ENCODE results near the gene GALNTL6.
"Not testable (repeated sequence)": the region's sequence is repeated elsewhere in the genome, so short reads cannot be mapped to it uniquely, and the experiment has no call there.

Gene GALNTL6

GRCh38 chr4:172963498-172964294 lies 1150.5 kb downstream of the GALNTL6 start:
- DNase-seq: no peak

GRCh38 chr4:172970189-172970588 lies 1157.0 kb downstream of the GALNTL6 start:
- DNase-seq: not testable (repeated sequence)

GRCh38 chr4:172974586-172974985 lies 1161.4 kb downstream of the GALNTL6 start:
- DNase-seq: no peak

GRCh38 chr4:172975651-172976229 lies 1162.5 kb downstream of the GALNTL6 start:
- DNase-seq: no peak

GRCh38 chr4:172977491-172978041 lies 1164.4 kb downstream of the GALNTL6 start:
- not testable (repeated sequence) for DNase-seq

DNA sequence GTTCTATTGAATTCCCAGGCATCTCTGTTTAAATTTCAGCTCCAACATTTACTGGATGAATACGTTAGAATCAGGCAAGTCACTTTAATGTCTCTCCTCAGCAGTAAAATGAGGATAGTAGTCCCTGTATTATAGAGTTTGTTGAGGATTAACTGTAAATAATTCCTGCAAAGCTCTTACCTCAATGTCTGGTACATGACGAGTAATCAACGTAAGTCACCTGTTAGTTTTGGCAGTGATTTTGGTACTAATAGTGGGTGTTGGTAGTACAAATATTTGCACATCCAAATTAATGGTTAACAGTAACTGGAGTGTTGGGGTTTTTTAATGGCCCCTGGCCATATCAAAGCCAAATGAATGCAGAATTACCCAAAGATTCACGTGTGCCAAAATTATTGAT lies 1165.6 kb downstream of the GALNTL6 start:
- no peak for DNase-seq

DNA sequence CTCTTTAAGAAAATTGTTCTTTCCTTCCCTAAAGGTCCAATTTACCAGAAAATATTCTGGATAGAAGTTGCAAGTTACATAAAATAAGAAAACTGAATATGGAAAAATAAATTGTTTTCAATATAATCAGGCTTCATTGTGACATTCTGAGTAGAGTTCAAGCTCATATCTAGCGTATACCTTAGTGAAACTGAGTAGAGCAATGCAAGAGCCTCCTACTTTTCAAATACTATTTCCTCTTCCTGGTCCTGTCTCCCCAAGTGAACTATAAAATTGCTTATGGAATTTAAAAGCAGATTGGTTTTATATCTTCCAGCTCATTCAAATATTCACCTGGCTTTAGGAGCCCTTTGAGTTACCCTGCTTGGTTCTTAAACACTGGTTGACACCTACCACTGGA lies 1166.1 kb downstream of the GALNTL6 start:
- no peak for DNase-seq

- no peak for DNase-seq
Observed at GRCh38 chr4:172980219-172980618, 1167.0 kb downstream of the GALNTL6 start.

DNA sequence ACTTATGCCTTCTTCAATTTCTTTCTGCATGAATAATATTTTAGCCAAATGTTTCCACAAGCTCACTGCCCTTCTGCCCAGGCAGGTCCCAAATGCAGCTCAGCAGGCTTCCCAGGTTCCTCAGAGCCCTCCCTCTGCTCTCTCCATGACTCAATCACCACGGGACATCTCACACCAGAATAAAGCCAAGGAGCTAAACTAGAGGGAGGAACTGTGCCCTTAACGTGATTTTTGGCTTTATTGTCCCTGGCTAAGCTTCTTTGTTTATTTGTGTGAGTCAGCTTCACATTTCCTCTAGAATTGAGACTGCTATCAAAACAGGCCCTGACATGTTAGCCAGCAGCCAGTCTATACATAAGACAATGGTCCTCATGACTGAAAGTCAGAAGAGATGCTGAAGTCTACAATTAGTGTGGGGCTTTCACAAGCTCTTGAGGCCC lies 1169.0 kb downstream of the GALNTL6 start:
- DNase-seq: no peak

DNA sequence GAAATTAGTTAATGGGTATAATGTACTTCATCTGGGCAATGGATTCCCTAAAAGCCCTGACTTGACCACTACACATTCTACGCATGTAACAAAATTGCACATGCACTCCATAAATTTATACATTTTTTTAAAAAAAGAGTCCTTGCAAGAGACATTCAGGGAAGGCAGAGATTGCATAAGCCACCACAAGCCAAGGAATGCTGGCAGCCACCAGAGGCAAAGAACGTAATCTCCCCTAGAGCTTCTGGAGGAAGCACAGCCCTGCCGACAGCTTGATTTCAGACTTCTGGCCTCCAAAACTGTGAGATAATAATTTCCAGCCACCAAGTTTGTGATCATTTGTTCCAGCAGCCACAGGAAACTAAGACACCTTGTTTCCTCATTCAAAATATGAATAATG lies 1169.8 kb downstream of the GALNTL6 start:
- no peak for DNase-seq

GRCh38 chr4:172983631-172984030 lies 1170.4 kb downstream of the GALNTL6 start:
- no peak for DNase-seq

DNA sequence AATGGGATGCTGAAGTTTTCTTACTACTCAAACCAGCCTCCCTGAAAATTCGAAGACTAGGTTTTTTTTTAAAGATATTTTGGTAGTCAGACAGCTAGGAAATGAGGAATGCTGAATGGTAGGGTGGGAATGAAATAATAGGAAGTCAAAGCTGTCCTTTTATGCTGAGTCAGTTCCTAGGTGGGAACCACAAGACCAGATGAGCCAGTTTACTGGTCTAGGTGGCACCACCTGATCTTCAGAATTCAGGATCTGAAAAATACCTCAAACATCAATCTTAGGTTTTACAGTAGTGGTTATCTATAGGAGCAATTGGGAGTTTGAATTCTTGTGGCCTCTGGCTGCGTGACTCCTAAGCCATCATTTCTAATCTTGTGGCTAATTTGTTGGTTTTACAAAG lies 1172.3 kb downstream of the GALNTL6 start:
- no peak for DNase-seq

- DNase-seq: no peak
Observed at GRCh38 chr4:172986114-172986513, 1172.9 kb downstream of the GALNTL6 start.

DNA sequence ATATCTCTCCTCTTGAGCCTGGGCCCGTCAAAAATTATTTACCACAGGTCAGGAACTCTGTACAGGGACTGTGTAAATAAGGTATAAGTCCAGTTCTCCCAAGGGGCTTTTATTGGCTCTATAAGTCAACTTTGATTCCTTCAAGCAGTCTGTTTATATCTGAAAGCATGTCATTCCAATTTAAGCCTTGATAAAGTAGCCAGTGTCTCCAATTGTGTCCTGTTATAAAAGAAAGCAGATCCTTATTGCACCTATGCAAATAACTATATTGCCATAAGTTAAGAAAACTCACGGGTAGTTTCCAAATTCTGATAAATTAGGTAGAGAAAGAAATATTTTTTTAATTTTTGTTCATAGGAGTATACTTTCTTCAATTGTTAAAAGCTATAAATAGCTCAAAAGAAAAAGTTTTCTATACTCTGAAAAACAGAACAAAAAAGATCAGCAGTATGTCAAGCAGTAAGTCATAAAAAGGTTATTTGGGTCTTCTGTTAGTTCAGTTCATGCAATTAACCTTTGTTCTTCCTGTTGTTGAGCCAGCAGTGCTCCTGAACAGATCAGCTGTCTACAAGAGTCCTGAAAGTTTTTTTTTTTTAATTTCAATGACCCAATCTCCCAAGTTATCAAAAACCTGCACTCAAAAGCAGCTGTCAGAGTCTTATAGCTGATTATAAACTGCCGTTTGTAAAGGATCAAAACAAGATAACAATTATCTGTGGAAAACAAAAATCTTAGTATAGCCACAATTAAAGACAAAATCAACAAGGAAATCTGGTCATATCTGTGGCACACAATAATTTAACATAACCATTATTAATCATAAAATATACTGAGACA lies 1177.0 kb downstream of the GALNTL6 start:
- DNase-seq: no peak

- DNase-seq: no peak
Observed at GRCh38 chr4:172992648-172993378, 1179.6 kb downstream of the GALNTL6 start.

DNA sequence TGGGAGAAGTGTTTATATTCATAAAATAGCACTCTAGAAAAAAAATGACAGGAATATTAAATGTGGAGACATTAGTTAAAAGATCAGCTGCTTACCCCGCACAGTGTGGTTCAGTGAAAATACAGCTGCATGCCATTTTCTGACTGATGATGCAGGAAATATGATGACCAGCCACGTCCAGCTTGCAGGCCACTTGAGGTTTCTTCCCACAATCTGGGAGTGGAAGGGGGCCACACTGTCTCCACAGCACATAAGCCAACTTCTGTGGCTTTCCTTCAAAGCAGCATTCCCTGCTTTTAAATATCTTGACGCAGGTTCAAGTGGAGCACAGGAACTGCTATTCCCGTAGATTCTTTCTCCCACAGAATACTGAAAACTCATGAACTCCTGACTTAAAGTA lies 1182.0 kb downstream of the GALNTL6 start:
- no peak for DNase-seq

GRCh38 chr4:172995704-172996103 lies 1182.5 kb downstream of the GALNTL6 start:
- no peak for DNase-seq

- no peak for DNase-seq
Observed at GRCh38 chr4:172996571-172997216, 1183.5 kb downstream of the GALNTL6 start.

- no peak for DNase-seq
Observed at GRCh38 chr4:172997217-172997609, 1184.0 kb downstream of the GALNTL6 start.

- DNase-seq: no peak
Observed at GRCh38 chr4:172997856-172998255, 1184.7 kb downstream of the GALNTL6 start.

- no peak for DNase-seq
Observed at GRCh38 chr4:172998527-172999469, 1185.6 kb downstream of the GALNTL6 start.
